Loucy (cell line): ENCODE results near the gene RPS6KA2.

Experiments
- H2AFZ ChIP-seq: fragments of 200-600 bp; sonication (generic); 2 replicates; pipeline ENCODE4 v1.6.0; 2016; ENCODE audit warnings: antibody characterized with exemption, mild to moderate bottlenecking, low read length, moderate library complexity
- H3F3A ChIP-seq: fragments of 200-600 bp; 2 replicates; pipeline ENCODE4 v1.6.0; 2016; ENCODE audit warnings: antibody characterized with exemption, low read depth, mild to moderate bottlenecking
- H3K27me3 ChIP-seq: fragments of 200-600 bp; sonication (generic); 2 replicates; pipeline ENCODE4 v1.6.1; 2014; ENCODE audit warnings: low read length, mild to moderate bottlenecking; ENCODE audit not compliant: insufficient read depth, poor library complexity, severe bottlenecking
- H3K36me3 ChIP-seq: fragments of 200-600 bp; sonication (generic); 2 replicates; pipeline ENCODE4 v1.6.1; 2016; ENCODE audit warnings: low read length; ENCODE audit not compliant: insufficient read depth
- H3K4me1 ChIP-seq: fragments of 200-600 bp; sonication (generic); 2 replicates; pipeline ENCODE4 v1.5.1; 2014; ENCODE audit warnings: low read length, mild to moderate bottlenecking; ENCODE audit not compliant: insufficient read depth, poor library complexity, severe bottlenecking
- H3K4me2 ChIP-seq: fragments of 200-600 bp; sonication (generic); 2 replicates; pipeline ENCODE4 v1.6.0; 2014; ENCODE audit warnings: antibody characterized with exemption, low read length, low read depth, mild to moderate bottlenecking; ENCODE audit not compliant: poor library complexity, severe bottlenecking
- H3K4me3 ChIP-seq: fragments of 200-600 bp; sonication (generic); 2 replicates; pipeline ENCODE4 v1.5.1; 2014; ENCODE audit warnings: low read length, mild to moderate bottlenecking, mixed read lengths; ENCODE audit not compliant: poor library complexity, severe bottlenecking
- H3K79me2 ChIP-seq: fragments of 200-600 bp; sonication (generic); 2 replicates; pipeline ENCODE4 v1.6.1; 2014; ENCODE audit warnings: low read length; ENCODE audit not compliant: insufficient read depth
- H3K9ac ChIP-seq: fragments of 200-600 bp; sonication (generic); 2 replicates; pipeline ENCODE4 v1.6.0; 2014; ENCODE audit warnings: mild to moderate bottlenecking, low read depth, low read length, moderate library complexity; ENCODE audit not compliant: poor library complexity, severe bottlenecking
- H3K9me2 ChIP-seq: fragments of 200-600 bp; sonication (generic); replicated peaks from 2 replicates; pipeline ENCODE4 v1.6.1; 2016; ENCODE audit warnings: low read depth, low read length, mixed read lengths
- H3K9me3 ChIP-seq: fragments of 200-600 bp; sonication (generic); 2 replicates; pipeline ENCODE4 v1.6.1; 2014; ENCODE audit warnings: mild to moderate bottlenecking, antibody characterized with exemption, low read length, low read depth; ENCODE audit not compliant: insufficient read depth
- H4K20me1 ChIP-seq: fragments of 200-600 bp; sonication (generic); 2 replicates; pipeline ENCODE4 v1.6.0; 2014; ENCODE audit warnings: antibody characterized with exemption, low read length, mild to moderate bottlenecking; ENCODE audit not compliant: insufficient read depth, poor library complexity, severe bottlenecking
- EZH2phosphoT487 ChIP-seq: fragments of 200-600 bp; IDR thresholded peaks from 2 replicates; pipeline ENCODE4 v1.6.1; 2018; ENCODE audit warnings: antibody characterized with exemption, mild to moderate bottlenecking, moderate library complexity, borderline replicate concordance
- TF ChIP-seq, protein P1 (sequence below): fragments of 200-600 bp; sonication (generic); conservative IDR thresholded peaks from 2 replicates; pipeline ENCODE4 v1.5.1; 2014; ENCODE audit warnings: mild to moderate bottlenecking, antibody characterized with exemption, low read length

The RPS6KA2 gene

DNA sequence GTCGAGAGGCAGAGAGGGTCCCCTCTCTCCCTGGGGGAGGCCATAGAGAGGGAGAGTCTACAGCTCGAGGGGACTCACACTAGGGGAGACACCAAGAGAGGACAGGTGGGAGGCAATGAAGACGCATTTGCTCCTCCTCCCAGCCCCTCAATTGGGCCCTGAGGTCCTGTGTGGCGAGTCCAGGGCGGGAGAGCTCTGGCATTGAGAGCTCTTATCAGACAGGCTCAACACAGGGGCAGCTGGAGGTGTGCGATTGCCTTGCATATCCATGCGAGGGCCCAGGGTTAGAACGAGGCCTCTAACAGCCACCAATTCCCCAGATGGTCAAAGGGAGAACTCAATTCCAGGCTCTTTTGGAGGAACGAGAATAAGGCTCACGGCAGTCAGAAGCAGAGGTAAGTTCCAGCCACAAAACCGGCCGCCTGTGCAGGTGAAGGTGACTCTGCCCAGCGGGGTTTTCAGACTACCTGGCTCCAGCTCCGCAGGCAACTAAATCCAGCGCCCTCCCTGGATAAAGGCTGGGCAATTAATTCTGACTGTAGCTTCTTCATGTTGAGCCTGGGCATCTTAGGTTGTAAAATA, 150.3 kb downstream of the RPS6KA2 start:
- no peaks in the 10 kb centered on the region for H3K36me3 ChIP-seq
- no peaks in the 10 kb centered on the region for H3F3A ChIP-seq
- TF ChIP-seq, protein P1, sequence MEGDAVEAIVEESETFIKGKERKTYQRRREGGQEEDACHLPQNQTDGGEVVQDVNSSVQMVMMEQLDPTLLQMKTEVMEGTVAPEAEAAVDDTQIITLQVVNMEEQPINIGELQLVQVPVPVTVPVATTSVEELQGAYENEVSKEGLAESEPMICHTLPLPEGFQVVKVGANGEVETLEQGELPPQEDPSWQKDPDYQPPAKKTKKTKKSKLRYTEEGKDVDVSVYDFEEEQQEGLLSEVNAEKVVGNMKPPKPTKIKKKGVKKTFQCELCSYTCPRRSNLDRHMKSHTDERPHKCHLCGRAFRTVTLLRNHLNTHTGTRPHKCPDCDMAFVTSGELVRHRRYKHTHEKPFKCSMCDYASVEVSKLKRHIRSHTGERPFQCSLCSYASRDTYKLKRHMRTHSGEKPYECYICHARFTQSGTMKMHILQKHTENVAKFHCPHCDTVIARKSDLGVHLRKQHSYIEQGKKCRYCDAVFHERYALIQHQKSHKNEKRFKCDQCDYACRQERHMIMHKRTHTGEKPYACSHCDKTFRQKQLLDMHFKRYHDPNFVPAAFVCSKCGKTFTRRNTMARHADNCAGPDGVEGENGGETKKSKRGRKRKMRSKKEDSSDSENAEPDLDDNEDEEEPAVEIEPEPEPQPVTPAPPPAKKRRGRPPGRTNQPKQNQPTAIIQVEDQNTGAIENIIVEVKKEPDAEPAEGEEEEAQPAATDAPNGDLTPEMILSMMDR: no peak
- TF ChIP-seq EZH2phosphoT487: no peak
- H3K4me2 ChIP-seq: no peak overlapping the region
- no peak overlapping the region for H3K9ac ChIP-seq
- no peaks in the 10 kb centered on the region for H3K4me1 ChIP-seq
- H3K9me2 ChIP-seq: no peaks in the 10 kb centered on the region
- H3K4me3 ChIP-seq: no peak overlapping the region
- no peaks in the 10 kb centered on the region for H3K27me3 ChIP-seq
- no peaks in the 10 kb centered on the region for H3K79me2 ChIP-seq
- no peak overlapping the region for H2AFZ ChIP-seq
- no peaks in the 10 kb centered on the region for H4K20me1 ChIP-seq
- no peaks in the 10 kb centered on the region for H3K9me3 ChIP-seq

GRCh38 chr6:166476061-166476591, 150.9 kb downstream of the RPS6KA2 start:
- H4K20me1 ChIP-seq: no peaks in the 10 kb centered on the region
- no peak overlapping the region for H3K4me2 ChIP-seq
- H3K4me3 ChIP-seq: no peak overlapping the region
- H3K9me3 ChIP-seq: no peaks in the 10 kb centered on the region
- H2AFZ ChIP-seq: no peak overlapping the region
- TF ChIP-seq, protein P1: no peak
- TF ChIP-seq EZH2phosphoT487: no peak
- no peaks in the 10 kb centered on the region for H3K9me2 ChIP-seq
- H3K79me2 ChIP-seq: no peaks in the 10 kb centered on the region
- no peaks in the 10 kb centered on the region for H3K27me3 ChIP-seq
- no peak overlapping the region for H3K9ac ChIP-seq
- no peaks in the 10 kb centered on the region for H3F3A ChIP-seq
- no peaks in the 10 kb centered on the region for H3K36me3 ChIP-seq
- no peaks in the 10 kb centered on the region for H3K4me1 ChIP-seq

DNA sequence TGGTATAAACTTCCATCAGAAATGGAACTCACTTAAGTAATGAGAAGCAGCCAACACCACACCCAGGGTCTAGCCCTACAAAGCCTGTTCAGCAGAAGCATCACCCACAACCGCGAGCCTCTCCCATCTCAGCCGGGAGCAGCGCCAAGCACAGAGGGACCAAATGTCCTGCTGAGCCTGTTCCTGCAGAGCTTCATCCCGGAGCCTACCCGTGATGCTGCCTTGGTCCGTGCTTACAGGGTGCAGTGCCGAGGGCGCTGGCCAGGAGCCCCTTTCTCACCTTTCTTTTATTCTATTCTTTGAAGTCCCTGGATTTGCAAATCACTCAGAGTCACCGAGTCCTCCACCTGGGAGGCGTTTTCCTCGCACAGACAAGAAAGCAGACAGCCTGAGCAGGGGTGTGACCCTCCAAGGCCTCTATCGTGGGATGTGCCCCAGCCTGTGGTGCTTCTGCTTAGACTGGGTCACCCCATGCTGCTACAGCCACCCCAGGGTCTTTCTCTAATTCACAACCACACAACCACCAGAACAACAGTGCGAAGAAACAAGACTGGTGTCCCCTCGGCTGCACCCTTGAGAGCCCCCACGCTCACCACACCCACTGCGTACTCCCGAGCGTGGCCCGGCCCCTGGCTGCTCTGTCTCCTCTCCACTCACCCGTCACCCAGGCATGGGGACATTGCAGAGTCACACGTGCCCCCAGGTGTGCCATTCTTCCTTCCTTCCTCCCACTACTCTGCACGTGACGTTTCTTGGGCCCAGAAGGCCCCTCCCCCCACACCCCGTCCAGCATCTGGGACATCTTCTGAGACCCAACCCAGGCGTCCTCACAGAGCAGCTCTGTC, 152.1 kb downstream of the RPS6KA2 start:
- Histone ChIP-seq H3K79me2 (no peaks in the 10 kb centered on the region), H3F3A (no peaks in the 10 kb centered on the region), H3K9ac (no peak overlapping the region), H3K27me3 (no peaks in the 10 kb centered on the region), H3K4me2 (no peak overlapping the region), H3K4me1 (no peaks in the 10 kb centered on the region), H4K20me1 (no peaks in the 10 kb centered on the region), H2AFZ (no peak overlapping the region), H3K9me2 (no peaks in the 10 kb centered on the region), H3K4me3 (no peak overlapping the region), H3K36me3 (no peaks in the 10 kb centered on the region), H3K9me3 (no peaks in the 10 kb centered on the region)
- TF ChIP-seq, protein P1: no peak
- TF ChIP-seq EZH2phosphoT487: no peak
